Measurements from ENCODE around the gene KHK. TPM values are rescaled to one million over a fixed set of nuclear protein-coding genes. Genes with fewer than 3 reads are reported as not detected.

KHK gene
- total RNA-seq, 2 experiments from 2014 or later = 6.7 to 9.5 TPM

GRCh38 chr2:27092696-27093429, 6.3 kb downstream of the KHK start:
- ChIA-PET POLR2A (no interaction called here), CTCF (interaction anchor here (1.0 to 1.9 kb wide), 3 partner anchors 18 to 188 kb away, joined by 3 to 7 read pairs (median 5); no protein-coding TSS in a partner anchor)
- Mint-ChIP-seq H3K27ac (no peak overlapping the region), H3K27me3 (no peaks in the 10 kb centered on the region), H3K36me3 (ENCODE audit: low read depth) (no peaks in the 10 kb centered on the region), H3K4me3 (no peak overlapping the region), H3K9me3 (no peaks in the 10 kb centered on the region), H3K4me1 (ENCODE audit: low read depth) (peaks cover under 1% of the 10 kb centered on the region)
- ATAC-seq (no peak), DNase-seq (no peak)
- intact Hi-C loops (cut with micrococcal nuclease) = loop anchor here (10.0 kb wide), 1 partner anchor 122 kb away; the partner anchor contains the start of genes ATRAID, CAD and SLC5A6
- TF ChIP-seq CTCF (IDR thresholded peaks at IDR 0.05) = no peak

- intact Hi-C loops (cut with micrococcal nuclease) = loop anchor here (10.0 kb wide), 1 partner anchor 121 kb away; the partner anchor contains the start of genes ATRAID, CAD and SLC5A6
- ATAC-seq (no peak), DNase-seq (no peak)
- H3K27ac Mint-ChIP-seq = no peak overlapping the region
- ChIA-PET POLR2A (no interaction called here), CTCF (interaction anchor here (1.0 to 1.9 kb wide), 3 partner anchors 19 to 187 kb away, joined by 3 to 7 read pairs (median 5); no protein-coding TSS in a partner anchor)
- no peak for TF ChIP-seq CTCF (IDR thresholded peaks at IDR 0.05)
- H3K36me3 Mint-ChIP-seq (ENCODE audit: low read depth) = no peaks in the 10 kb centered on the region
- no peak overlapping the region for H3K4me3 Mint-ChIP-seq
- H3K9me3 Mint-ChIP-seq = no peaks in the 10 kb centered on the region
- H3K4me1 Mint-ChIP-seq (ENCODE audit: low read depth) = no peaks in the 10 kb centered on the region
- no peaks in the 10 kb centered on the region for H3K27me3 Mint-ChIP-seq
Measured at GRCh38 chr2:27093430-27094352, 7.1 kb downstream of the KHK start.

- ChIA-PET CTCF (interaction anchor here (1.0 to 1.6 kb wide), 3 partner anchors 8 to 186 kb away, joined by 3 to 7 read pairs (median 3); partner anchors contain the start of gene KHK), POLR2A (no interaction called here)
- intact Hi-C loops (cut with micrococcal nuclease) = loop anchor here (10.0 kb wide), 1 partner anchor 120 kb away; the partner anchor contains the start of genes ATRAID, CAD and SLC5A6
- Mint-ChIP-seq H3K27me3 (no peaks in the 10 kb centered on the region), H3K4me3 (no peak overlapping the region), H3K9me3 (no peaks in the 10 kb centered on the region), H3K36me3 (ENCODE audit: low read depth) (no peaks in the 10 kb centered on the region), H3K27ac (no peak overlapping the region), H3K4me1 (ENCODE audit: low read depth) (no peaks in the 10 kb centered on the region)
- no peak for TF ChIP-seq CTCF (IDR thresholded peaks at IDR 0.05)
- no peak for DNase-seq
- ATAC-seq = no peak
Measured at GRCh38 chr2:27094353-27094984, 7.9 kb downstream of the KHK start.

- H3K27ac Mint-ChIP-seq = no peak overlapping the region
- no peak for TF ChIP-seq CTCF (IDR thresholded peaks at IDR 0.05)
- ChIA-PET CTCF (interaction anchor here (0.9 to 1.4 kb wide), 2 partner anchors 9 to 133 kb away, joined by 3 read pairs; partner anchors contain the start of gene KHK), POLR2A (no interaction called here)
- no peaks in the 10 kb centered on the region for H3K36me3 Mint-ChIP-seq (ENCODE audit: low read depth)
- no peaks in the 10 kb centered on the region for H3K9me3 Mint-ChIP-seq
- DNase-seq (no peak), ATAC-seq (no peak)
- H3K4me3 Mint-ChIP-seq = no peak overlapping the region
- no peaks in the 10 kb centered on the region for H3K27me3 Mint-ChIP-seq
- intact Hi-C loops (cut with micrococcal nuclease) = loop anchor here (5.0 to 10.0 kb wide), 2 partner anchors 119 to 187 kb away; partner anchors contain the start of genes ATRAID, CAD, SLC5A6 and TRIM54
- H3K4me1 Mint-ChIP-seq (ENCODE audit: low read depth) = no peaks in the 10 kb centered on the region
Measured at GRCh38 chr2:27095427-27095744, 8.8 kb downstream of the KHK start.

Data from activated CD8-positive, alpha-beta T cell treated with anti-CD3 and anti-CD28 coated beads for 36 hours (primary cell).